Measurements from ENCODE around the gene MRTFB.

DNA sequence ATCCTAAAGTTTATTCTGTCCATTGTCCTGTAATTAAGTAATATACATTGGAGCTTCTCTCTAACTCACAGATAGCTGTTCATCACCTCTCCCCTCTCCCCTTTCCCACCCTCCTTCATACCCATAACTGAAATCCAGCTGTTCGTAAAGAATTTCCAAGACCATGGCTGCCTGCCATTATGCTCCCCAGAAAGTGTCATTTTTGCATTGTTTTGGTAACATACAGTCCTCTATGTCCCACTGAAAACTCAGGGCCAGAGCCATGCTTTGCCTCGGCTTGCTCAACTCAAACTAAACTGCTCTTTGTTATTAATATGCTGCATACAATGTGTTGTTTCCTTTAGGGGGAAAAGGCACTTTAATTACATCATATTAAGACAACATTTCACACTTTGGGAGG is 132.0 kb downstream of the MRTFB start:
- TF ChIP-seq, protein P1, sequence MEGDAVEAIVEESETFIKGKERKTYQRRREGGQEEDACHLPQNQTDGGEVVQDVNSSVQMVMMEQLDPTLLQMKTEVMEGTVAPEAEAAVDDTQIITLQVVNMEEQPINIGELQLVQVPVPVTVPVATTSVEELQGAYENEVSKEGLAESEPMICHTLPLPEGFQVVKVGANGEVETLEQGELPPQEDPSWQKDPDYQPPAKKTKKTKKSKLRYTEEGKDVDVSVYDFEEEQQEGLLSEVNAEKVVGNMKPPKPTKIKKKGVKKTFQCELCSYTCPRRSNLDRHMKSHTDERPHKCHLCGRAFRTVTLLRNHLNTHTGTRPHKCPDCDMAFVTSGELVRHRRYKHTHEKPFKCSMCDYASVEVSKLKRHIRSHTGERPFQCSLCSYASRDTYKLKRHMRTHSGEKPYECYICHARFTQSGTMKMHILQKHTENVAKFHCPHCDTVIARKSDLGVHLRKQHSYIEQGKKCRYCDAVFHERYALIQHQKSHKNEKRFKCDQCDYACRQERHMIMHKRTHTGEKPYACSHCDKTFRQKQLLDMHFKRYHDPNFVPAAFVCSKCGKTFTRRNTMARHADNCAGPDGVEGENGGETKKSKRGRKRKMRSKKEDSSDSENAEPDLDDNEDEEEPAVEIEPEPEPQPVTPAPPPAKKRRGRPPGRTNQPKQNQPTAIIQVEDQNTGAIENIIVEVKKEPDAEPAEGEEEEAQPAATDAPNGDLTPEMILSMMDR (IDR thresholded peaks at IDR 0.05) = no peak
- TF ChIP-seq POLR2A (IDR thresholded peaks at IDR 0.05) = no peak
